Peyer's patch (tissue), 4 donors: Measurements from ENCODE around the gene CCDC177. TPM values are rescaled to one million over a fixed set of nuclear protein-coding genes. Genes with fewer than 3 reads are reported as not detected.

Experiments
- DNase-seq, 3 donors: peaks; one replicate each; pipeline ENCODE4 v3.0.0-alpha.2; 2017 to 2019
- H3K27ac ChIP-seq, 4 donors: fragments of 200-600 bp; sonication (generic); one replicate each; pipeline ENCODE4 v1.5.1; 2016 to 2019
- H3K27me3 ChIP-seq, 2 donors: fragments of 200-600 bp; sonication (generic); one replicate each; pipeline ENCODE4 v1.5.1; 2019
- H3K36me3 ChIP-seq, 3 donors: fragments of 200-600 bp; sonication (generic); one replicate each; pipeline ENCODE4 v1.5.1; 2016 to 2019
- H3K4me1 ChIP-seq, 4 donors: fragments of 200-600 bp; sonication (generic); one replicate each; pipeline ENCODE4 v1.5.1; 2016 to 2019
- H3K4me3 ChIP-seq, 4 donors: fragments of 200-600 bp; sonication (generic); 1 replicate in 3 of 4; 2 replicates in 1 of 4; pipeline ENCODE4 v1.5.1; 2016 to 2019; ENCODE audit warnings: mild to moderate bottlenecking in 1 of 4
- H3K9me3 ChIP-seq, 4 donors: fragments of 200-600 bp; sonication (generic); one replicate each; pipeline ENCODE4 v1.5.1; 2016 to 2019; ENCODE audit warnings: mild to moderate bottlenecking in 1 of 4
- POLR2A ChIP-seq, 2 donors: fragments of 450-650 bp; IDR thresholded peaks; one replicate each; pipeline ENCODE4 v1.5.1; 2017; ENCODE audit warnings: antibody characterized with exemption in 2 of 2, mild to moderate bottlenecking in 2 of 2, moderate library complexity in 2 of 2
- total RNA-seq, 4 donors: library from RNA; depleted of rRNA; stranded (reverse); fragments of >200 nt; gene quantifications; one replicate each; pipeline ENCODE4 v1.1.0, GENCODE V29; 2016
- TF ChIP-seq, protein P1 (sequence below), 6 experiments: fragments of 450-650 bp in 4 of 6; fragments of 200-600 bp in 2 of 6; sonication (generic) in 1 of 6; IDR thresholded peaks; one replicate each; pipeline ENCODE4 v1.5.1; 2017 to 2019; ENCODE audit warnings: antibody characterized with exemption in 6 of 6, mild to moderate bottlenecking in 3 of 6, moderate library complexity in 1 of 6

Gene CCDC177
- total RNA-seq, 4 donors from 2014 or later, result not detected

DNA sequence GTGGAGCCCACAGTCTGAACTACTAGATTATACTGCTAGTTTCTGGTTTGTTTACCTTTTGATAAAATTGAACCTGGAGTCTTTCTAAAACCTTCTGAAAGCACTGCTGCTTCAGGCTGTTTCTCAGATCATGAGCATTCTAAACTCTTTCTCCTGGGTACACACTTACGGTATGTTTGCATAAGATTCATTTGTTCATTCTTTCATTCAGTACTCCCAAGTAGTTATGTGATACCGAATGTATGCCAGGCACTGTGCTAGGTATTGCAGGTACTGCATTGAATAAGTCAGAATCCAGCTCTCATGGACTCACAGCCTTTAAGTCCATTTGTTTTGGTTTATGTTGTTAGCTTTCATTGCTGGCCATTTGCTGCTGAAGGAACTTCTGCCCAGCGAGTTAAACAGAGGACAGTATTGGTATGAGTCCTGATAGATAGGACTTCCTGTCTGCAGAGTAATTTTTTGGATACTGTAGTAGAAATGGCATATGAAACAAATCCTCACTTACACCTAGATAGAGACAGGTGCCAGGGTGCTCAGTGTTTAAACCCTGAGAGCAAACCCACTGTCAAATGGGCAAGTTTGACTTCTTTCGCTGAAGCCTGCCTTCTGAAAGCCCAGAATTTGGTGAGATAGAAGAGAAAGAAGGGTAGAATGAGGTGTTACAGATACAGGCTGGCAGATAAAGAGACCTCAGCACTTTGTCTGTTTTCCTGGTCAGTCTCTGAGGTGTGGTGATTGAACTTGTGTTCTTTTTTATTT, 38.8 kb upstream of the CCDC177 start:
- TF ChIP-seq POLR2A (IDR thresholded peaks at IDR 0.05), result no peak
- TF ChIP-seq, protein P1, sequence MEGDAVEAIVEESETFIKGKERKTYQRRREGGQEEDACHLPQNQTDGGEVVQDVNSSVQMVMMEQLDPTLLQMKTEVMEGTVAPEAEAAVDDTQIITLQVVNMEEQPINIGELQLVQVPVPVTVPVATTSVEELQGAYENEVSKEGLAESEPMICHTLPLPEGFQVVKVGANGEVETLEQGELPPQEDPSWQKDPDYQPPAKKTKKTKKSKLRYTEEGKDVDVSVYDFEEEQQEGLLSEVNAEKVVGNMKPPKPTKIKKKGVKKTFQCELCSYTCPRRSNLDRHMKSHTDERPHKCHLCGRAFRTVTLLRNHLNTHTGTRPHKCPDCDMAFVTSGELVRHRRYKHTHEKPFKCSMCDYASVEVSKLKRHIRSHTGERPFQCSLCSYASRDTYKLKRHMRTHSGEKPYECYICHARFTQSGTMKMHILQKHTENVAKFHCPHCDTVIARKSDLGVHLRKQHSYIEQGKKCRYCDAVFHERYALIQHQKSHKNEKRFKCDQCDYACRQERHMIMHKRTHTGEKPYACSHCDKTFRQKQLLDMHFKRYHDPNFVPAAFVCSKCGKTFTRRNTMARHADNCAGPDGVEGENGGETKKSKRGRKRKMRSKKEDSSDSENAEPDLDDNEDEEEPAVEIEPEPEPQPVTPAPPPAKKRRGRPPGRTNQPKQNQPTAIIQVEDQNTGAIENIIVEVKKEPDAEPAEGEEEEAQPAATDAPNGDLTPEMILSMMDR (IDR thresholded peaks at IDR 0.05), result no peak
- H3K27ac ChIP-seq, result peak overlapping the region; percentile 98 to 100 (median 99)
- H3K36me3 ChIP-seq, result no peaks in the 10 kb centered on the region
- peak overlapping the region; percentile 92 to 98 (median 95) for H3K4me3 ChIP-seq
- peaks cover 3 to 64% (median 27%) of the 10 kb centered on the region in 4 donors for H3K4me1 ChIP-seq
- no peaks in the 10 kb centered on the region for H3K27me3 ChIP-seq
- no peaks in the 10 kb centered on the region for H3K9me3 ChIP-seq
- DNase-seq, result no peak

DNA sequence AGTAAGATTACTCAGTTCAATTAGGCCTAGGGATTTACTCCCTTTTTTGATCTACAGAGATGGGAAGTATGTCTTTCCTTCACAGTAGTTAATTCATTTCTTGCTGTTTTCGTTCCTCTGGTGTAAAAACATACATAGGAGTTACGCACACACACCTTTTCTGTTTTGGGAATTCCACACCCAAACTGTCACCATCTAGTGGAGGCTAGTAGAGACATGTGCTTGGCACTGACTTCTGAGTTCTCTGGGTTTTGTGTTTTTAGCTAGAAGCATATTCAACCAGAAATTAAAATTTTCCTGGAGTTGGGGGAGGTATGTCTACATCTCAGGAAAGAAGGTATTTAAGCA, 38.1 kb upstream of the CCDC177 start:
- TF ChIP-seq, protein P1 (IDR thresholded peaks at IDR 0.05), result peak in 1 of 6 experiments; percentile 25
- TF ChIP-seq POLR2A (IDR thresholded peaks at IDR 0.05), result no peak
- DNase-seq, result no peak
- Histone ChIP-seq H3K9me3 (no peaks in the 10 kb centered on the region), H3K27me3 (no peaks in the 10 kb centered on the region), H3K4me3 (peak overlapping the region; percentile 92 to 98 (median 95)), H3K36me3 (no peaks in the 10 kb centered on the region), H3K27ac (peak overlapping the region; percentile 98 to 100 (median 99)), H3K4me1 (peaks cover 0 to 60% (median 23%) of the 10 kb centered on the region in 4 donors)

DNA sequence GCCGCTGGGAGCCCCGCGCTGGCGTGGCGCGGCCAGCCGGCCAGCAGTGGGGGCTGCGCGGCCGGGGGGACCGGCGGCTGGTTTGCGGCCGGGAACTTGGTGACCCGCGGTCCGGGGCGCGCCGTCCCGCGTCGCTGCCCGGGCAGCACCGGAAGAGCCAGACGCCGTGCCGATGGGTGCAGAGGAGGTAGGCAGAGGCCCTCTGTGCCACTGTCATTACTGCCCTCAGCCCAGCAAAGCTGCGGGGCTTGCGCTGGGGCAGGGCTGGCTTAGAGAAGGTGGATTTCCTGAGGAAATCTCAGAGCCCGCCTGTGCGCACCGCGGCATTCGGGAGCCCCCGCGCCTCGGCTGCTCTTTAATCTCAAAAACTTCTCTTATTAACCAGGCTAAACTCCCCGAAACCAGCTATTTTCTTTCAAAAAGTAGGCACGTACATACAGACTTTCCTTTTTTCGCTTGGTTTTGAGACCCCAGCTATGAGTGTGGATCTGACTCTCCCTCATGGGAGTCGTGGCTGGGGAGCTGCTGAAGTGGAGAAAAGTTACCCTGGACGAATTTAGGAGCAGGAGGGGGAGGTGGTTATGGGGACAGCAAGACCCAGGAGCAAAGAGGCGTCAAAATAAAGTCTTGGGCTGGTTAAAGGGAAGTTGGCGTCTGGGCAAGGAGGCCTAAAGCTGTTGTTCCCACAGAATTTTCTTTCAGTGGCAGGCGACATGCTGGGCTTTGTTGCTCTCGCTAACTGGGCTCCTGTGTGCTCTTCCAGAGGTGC, 37.5 kb upstream of the CCDC177 start:
- no peaks in the 10 kb centered on the region for H3K27me3 ChIP-seq
- peak overlapping the region; percentile 98 to 100 (median 99) for H3K27ac ChIP-seq
- H3K9me3 ChIP-seq, result no peaks in the 10 kb centered on the region
- no peaks in the 10 kb centered on the region for H3K36me3 ChIP-seq
- DNase-seq, result peak; percentile 50 to 68 (median 65)
- peak overlapping the region; percentile 92 to 98 (median 95) for H3K4me3 ChIP-seq
- peaks cover 0 to 58% (median 21%) of the 10 kb centered on the region in 4 donors for H3K4me1 ChIP-seq
- TF ChIP-seq POLR2A (IDR thresholded peaks at IDR 0.05), result peak in 1 of 2 donors; percentile 17
- TF ChIP-seq, protein P1 (IDR thresholded peaks at IDR 0.05), result peak in 1 of 6 experiments; percentile 0

DNA sequence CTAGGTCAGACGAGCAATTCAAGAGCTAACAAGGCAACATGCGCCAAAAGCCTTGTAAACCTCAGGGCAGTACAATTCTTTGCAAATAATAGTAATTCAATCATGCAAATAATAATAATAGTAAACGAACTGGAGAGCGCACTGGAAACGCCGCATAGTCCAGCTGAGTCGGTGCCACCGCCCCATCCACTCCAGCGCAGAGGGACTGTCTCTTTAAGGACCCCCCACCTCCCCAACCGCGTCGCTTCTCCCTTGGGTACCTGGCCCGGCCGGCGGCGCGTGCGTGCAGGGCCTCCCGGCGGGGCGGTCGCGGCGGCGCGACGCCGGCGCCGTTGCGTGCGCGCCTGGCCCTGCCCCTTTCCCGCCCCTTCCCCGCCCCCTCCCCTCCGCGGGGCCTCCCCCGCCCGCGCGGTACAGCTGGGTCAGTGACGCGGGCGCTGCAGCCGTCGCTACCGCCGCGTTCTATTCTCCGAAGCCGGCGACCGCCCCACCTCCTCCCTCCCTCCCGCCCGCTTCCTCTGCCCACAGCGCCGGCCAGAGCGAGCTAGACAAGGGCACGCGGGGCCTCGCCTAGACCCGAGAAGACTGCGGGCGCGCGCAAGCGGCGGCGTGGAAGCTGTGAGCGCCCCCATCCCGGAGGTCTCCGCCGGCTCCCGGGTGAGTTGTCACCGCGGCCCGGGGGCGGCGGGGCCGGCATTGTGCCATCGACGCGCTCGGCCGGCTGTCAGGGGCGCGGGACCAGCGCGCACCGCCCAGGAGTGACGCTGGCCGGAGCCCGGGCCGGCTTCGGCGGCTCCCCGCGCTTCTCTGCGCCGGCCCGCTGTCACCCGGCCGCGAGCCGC, 36.7 kb upstream of the CCDC177 start, which contains the start of gene SUSD6:
Gene SUSD6 (plus strand): TSS at position 425 of the 842 bp plus-strand sequence. CDS start 46,997 bp downstream, outside the sequence.
- H3K27me3 ChIP-seq, result no peaks in the 10 kb centered on the region
- H3K4me3 ChIP-seq, result peak within 1 kb of the TSS; percentile 92 to 98 (median 95)
- peak; percentile 90 to 96 (median 96) for DNase-seq
- H3K9me3 ChIP-seq, result no peaks in the 10 kb centered on the region
- TF ChIP-seq POLR2A (IDR thresholded peaks at IDR 0.05), result peak; percentile 60 to 81
- TF ChIP-seq, protein P1 (IDR thresholded peaks at IDR 0.05), result peak in 1 of 6 experiments; percentile 3
- H3K4me1 ChIP-seq, result peaks cover 0 to 58% (median 17%) of the 10 kb centered on the region in 4 donors
- no peaks in the 10 kb centered on the region for H3K36me3 ChIP-seq
- H3K27ac ChIP-seq, result peak within 1 kb of the TSS; percentile 98 to 100 (median 99)

DNA sequence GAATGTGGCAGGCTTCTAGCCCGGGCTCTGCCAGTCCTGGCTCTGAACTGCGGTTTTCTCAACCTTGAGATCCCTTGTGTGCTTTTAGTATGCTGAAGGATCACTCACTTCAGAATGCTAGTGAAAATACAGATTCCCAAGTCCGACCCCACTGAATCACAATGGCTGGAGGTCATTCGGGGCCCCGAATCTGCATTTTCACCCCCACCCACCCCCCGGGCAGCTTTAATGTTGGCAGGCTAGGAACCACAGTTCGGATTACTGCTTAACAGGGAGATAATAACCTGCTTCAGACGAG, 36.2 kb upstream of the CCDC177 start:
- TF ChIP-seq, protein P1 (IDR thresholded peaks at IDR 0.05), result no peak
- no peak for TF ChIP-seq POLR2A (IDR thresholded peaks at IDR 0.05)
- peaks cover 0 to 56% (median 14%) of the 10 kb centered on the region in 4 donors for H3K4me1 ChIP-seq
- no peak for DNase-seq

More for the DNA sequence above, 36.2 kb upstream of the CCDC177 start:
- Histone ChIP-seq H3K27me3 (no peaks in the 10 kb centered on the region), H3K9me3 (no peaks in the 10 kb centered on the region), H3K27ac (peak overlapping the region; percentile 98 to 100 (median 99)), H3K4me3 (peak overlapping the region; percentile 92 to 98 (median 95)), H3K36me3 (no peaks in the 10 kb centered on the region)
